ENCODE data around the gene SURF6.

SURF6 gene

GRCh38 chr9:133349965-133350616 lies 14.1 kb upstream of the SURF6 start:
- Histone ChIP-seq H4K20me1 (ENCODE audit: control insufficient read depth, insufficient read depth, low read depth, low read length) (peaks cover 16% of the 10 kb centered on the region; the same call in 1 of the 2 replicates), H3K4me2 (ENCODE audit: low read length) (peak overlapping the region; percentile 98), H3K27me3 (ENCODE audit: control insufficient read depth, low read length) (no peaks in the 10 kb centered on the region), H3K4me3 (ENCODE audit: low read length) (peak overlapping the region; percentile 83), H3K27ac (ENCODE audit: low read depth, low read length) (no peak overlapping the region), H3K79me2 (ENCODE audit: control insufficient read depth, low read length) (peaks cover 61% of the 10 kb centered on the region), H3K9me2 (replicated peaks; ENCODE audit: control insufficient read depth, low read length) (no peaks in the 10 kb centered on the region), H3K36me3 (ENCODE audit: control insufficient read depth, low read length) (peaks cover 73% of the 10 kb centered on the region), H3K4me1 (ENCODE audit: control insufficient read depth, low read length) (peaks cover 40% of the 10 kb centered on the region), H3K9me3 (ENCODE audit: control insufficient read depth, insufficient read depth, low read length) (no peaks in the 10 kb centered on the region), H3F3A (ENCODE audit: control insufficient read depth, insufficient read depth) (peaks cover 66% of the 10 kb centered on the region)
- no peak for TF ChIP-seq EZH2phosphoT487 (IDR thresholded peaks at IDR 0.05; ENCODE audit: borderline replicate concordance, low read length)
- TF ChIP-seq, protein P1, sequence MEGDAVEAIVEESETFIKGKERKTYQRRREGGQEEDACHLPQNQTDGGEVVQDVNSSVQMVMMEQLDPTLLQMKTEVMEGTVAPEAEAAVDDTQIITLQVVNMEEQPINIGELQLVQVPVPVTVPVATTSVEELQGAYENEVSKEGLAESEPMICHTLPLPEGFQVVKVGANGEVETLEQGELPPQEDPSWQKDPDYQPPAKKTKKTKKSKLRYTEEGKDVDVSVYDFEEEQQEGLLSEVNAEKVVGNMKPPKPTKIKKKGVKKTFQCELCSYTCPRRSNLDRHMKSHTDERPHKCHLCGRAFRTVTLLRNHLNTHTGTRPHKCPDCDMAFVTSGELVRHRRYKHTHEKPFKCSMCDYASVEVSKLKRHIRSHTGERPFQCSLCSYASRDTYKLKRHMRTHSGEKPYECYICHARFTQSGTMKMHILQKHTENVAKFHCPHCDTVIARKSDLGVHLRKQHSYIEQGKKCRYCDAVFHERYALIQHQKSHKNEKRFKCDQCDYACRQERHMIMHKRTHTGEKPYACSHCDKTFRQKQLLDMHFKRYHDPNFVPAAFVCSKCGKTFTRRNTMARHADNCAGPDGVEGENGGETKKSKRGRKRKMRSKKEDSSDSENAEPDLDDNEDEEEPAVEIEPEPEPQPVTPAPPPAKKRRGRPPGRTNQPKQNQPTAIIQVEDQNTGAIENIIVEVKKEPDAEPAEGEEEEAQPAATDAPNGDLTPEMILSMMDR (IDR thresholded peaks at IDR 0.05; ENCODE audit: low read depth, low read length, poor library complexity, severe bottlenecking) = no peak

DNA sequence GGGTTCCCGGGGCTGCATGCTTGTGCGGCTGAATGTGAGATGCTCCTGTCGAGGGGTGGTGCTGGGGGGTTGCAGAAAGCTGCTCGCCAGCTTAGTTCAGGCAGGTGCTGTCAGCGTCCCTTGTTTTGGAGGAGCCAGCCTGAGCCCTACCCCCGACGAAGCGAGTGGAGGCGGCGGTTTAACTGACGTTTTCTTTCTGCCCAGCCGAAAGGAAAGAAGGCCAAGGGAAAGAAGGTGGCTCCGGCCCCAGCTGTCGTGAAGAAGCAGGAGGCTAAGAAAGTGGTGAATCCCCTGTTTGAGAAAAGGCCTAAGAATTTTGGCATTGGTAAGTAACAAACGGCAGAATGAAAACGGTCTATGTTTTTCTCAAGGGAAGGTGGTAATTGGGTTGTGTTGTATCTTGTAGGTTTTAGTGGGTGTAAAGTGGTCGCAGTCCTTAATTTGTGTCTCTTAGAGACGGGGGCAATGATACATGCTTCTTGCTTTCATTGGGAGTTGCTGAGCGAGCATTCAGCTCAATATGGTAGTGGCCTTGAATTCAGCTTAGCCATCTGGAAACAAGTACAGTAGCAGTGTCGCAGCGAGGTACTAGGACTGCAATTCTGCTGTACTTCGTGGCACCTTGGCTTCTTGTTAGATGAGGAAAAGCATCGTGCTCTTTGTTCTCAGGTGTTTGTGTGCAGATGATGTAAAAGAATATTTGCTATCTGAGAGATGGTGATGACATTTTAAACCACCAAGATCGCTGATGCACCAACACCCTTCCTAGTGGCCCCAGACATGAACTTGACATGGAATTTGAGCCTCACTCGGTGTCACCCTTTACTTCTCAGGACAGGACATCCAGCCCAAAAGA lies 13.0 kb upstream of the SURF6 start:
- Histone ChIP-seq H3K9me3 (ENCODE audit: control insufficient read depth, insufficient read depth, low read length) (no peaks in the 10 kb centered on the region), H3K4me1 (ENCODE audit: control insufficient read depth, low read length) (peaks cover 30% of the 10 kb centered on the region), H3K79me2 (ENCODE audit: control insufficient read depth, low read length) (peaks cover 57% of the 10 kb centered on the region), H3K36me3 (ENCODE audit: control insufficient read depth, low read length) (peaks cover 84% of the 10 kb centered on the region), H3F3A (ENCODE audit: control insufficient read depth, insufficient read depth) (peaks cover 55% of the 10 kb centered on the region), H3K9me2 (replicated peaks; ENCODE audit: control insufficient read depth, low read length) (no peaks in the 10 kb centered on the region), H3K4me3 (ENCODE audit: low read length) (peak overlapping the region; percentile 83), H3K4me2 (ENCODE audit: low read length) (peak overlapping the region; percentile 98), H3K27ac (ENCODE audit: low read depth, low read length) (peak overlapping the region; percentile 81), H3K27me3 (ENCODE audit: control insufficient read depth, low read length) (no peaks in the 10 kb centered on the region), H4K20me1 (ENCODE audit: control insufficient read depth, insufficient read depth, low read depth, low read length) (peaks cover 16% of the 10 kb centered on the region; the same call in 1 of the 2 replicates)
- TF ChIP-seq, protein P1 (IDR thresholded peaks at IDR 0.05; ENCODE audit: low read depth, low read length, poor library complexity, severe bottlenecking) = no peak
- no peak for TF ChIP-seq EZH2phosphoT487 (IDR thresholded peaks at IDR 0.05; ENCODE audit: borderline replicate concordance, low read length)

GRCh38 chr9:133347985-133348717 lies 12.2 kb upstream of the SURF6 start, which contains the start of the genes MED22 and RPL7A:
MED22 (minus strand) TSS chr9:133348131; CDS start chr9:133346662, 1,469 bp downstream.
RPL7A (plus strand) TSS chr9:133348218; CDS start chr9:133348244, 26 bp downstream.
- Histone ChIP-seq H3K27me3 (ENCODE audit: control insufficient read depth, low read length) (no peaks in the 10 kb centered on the region), H3K4me3 (ENCODE audit: low read length) (peak within 1 kb of the TSS; percentile 83), H3K36me3 (ENCODE audit: control insufficient read depth, low read length) (peaks cover 86% of the 10 kb centered on the region), H3K4me1 (ENCODE audit: control insufficient read depth, low read length) (peaks cover 30% of the 10 kb centered on the region), H3K79me2 (ENCODE audit: control insufficient read depth, low read length) (peaks cover 57% of the 10 kb centered on the region), H3K9me3 (ENCODE audit: control insufficient read depth, insufficient read depth, low read length) (no peaks in the 10 kb centered on the region), H3K9me2 (replicated peaks; ENCODE audit: control insufficient read depth, low read length) (no peaks in the 10 kb centered on the region), H3K27ac (ENCODE audit: low read depth, low read length) (peak within 1 kb of the TSS; percentile 81), H4K20me1 (ENCODE audit: control insufficient read depth, insufficient read depth, low read depth, low read length) (peaks cover 16% of the 10 kb centered on the region; the same call in 1 of the 2 replicates), H3F3A (ENCODE audit: control insufficient read depth, insufficient read depth) (peaks cover 47% of the 10 kb centered on the region), H3K4me2 (ENCODE audit: low read length) (peak within 1 kb of the TSS; percentile 98)
- TF ChIP-seq EZH2phosphoT487 (IDR thresholded peaks at IDR 0.05; ENCODE audit: borderline replicate concordance, low read length) = no peak
- TF ChIP-seq, protein P1 (IDR thresholded peaks at IDR 0.05; ENCODE audit: low read depth, low read length, poor library complexity, severe bottlenecking) = no peak
